Measurements from ENCODE around the gene MAP2K7.

DNA sequence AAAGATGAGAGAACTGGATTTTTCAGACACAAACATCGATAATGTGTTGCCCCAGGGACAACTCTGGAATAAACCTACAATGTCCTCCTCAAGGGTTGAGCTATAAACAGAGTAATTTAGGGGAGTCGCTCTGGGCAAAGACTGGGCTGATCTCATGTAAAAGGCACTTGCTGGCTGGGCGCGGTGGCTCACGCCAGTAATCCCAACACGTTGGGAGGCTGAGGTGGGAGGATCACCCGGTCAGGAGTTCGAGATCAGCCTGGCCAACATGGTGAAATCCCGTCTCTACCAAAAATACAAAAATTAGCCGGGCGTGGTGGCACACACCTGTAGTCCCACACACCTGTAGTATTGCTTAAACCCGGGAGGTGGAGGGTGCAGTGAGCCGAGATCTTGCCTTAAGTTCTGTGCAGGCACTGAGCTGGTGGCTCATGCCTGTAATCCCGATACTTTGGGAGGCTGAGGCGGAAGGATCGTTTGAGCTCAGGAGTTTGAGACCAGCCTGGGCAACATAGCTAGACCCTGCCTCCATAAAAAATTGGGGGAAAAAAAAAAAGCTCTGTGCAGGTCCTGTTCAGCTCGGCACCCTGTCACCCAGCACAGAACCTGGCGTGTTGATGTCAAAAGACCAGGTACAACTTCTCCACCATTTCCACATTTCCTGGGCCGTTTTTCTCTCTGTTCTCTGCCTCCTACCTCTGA is 38.4 kb downstream of the MAP2K7 start:
- TF ChIP-seq, protein P1, sequence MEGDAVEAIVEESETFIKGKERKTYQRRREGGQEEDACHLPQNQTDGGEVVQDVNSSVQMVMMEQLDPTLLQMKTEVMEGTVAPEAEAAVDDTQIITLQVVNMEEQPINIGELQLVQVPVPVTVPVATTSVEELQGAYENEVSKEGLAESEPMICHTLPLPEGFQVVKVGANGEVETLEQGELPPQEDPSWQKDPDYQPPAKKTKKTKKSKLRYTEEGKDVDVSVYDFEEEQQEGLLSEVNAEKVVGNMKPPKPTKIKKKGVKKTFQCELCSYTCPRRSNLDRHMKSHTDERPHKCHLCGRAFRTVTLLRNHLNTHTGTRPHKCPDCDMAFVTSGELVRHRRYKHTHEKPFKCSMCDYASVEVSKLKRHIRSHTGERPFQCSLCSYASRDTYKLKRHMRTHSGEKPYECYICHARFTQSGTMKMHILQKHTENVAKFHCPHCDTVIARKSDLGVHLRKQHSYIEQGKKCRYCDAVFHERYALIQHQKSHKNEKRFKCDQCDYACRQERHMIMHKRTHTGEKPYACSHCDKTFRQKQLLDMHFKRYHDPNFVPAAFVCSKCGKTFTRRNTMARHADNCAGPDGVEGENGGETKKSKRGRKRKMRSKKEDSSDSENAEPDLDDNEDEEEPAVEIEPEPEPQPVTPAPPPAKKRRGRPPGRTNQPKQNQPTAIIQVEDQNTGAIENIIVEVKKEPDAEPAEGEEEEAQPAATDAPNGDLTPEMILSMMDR (IDR thresholded peaks at IDR 0.05) = no peak
- no peak for TF ChIP-seq POLR2A (IDR thresholded peaks at IDR 0.05)
